Measurements from ENCODE around the gene CENPO.
"Not testable (repeated sequence)": the region's sequence is repeated elsewhere in the genome, so short reads cannot be mapped to it uniquely, and the experiment has no call there.

Gene CENPO

GRCh38 chr2:24788816-24789215 lies 4.4 kb upstream of the CENPO start:
- DNase-seq (ENCODE audit: low read depth, low spot score), result no peak

- no peak for DNase-seq (ENCODE audit: low read depth, low spot score)
Observed at GRCh38 chr2:24791452-24791851, 1.8 kb upstream of the CENPO start.

GRCh38 chr2:24792542-24792873 lies 717 bp upstream of the CENPO start:
- DNase-seq (ENCODE audit: low read depth, low spot score), result no peak

GRCh38 chr2:24793761-24794435 lies 673 bp downstream of the CENPO start:
- DNase-seq (ENCODE audit: low read depth, low spot score), result no peak

GRCh38 chr2:24797644-24798043 lies 4.4 kb downstream of the CENPO start:
- no peak for DNase-seq (ENCODE audit: low read depth, low spot score)

- DNase-seq (ENCODE audit: low read depth, low spot score), result not testable (repeated sequence)
Observed at GRCh38 chr2:24800487-24800886, 7.3 kb downstream of the CENPO start.

- DNase-seq (ENCODE audit: low read depth, low spot score), result not testable (repeated sequence)
Observed at GRCh38 chr2:24805811-24806660, 12.8 kb downstream of the CENPO start.

- DNase-seq (ENCODE audit: low read depth, low spot score), result no peak
Observed at GRCh38 chr2:24806661-24807036, 13.4 kb downstream of the CENPO start.

GRCh38 chr2:24809316-24810007 lies 16.2 kb downstream of the CENPO start:
- DNase-seq (ENCODE audit: low read depth, low spot score), result no peak

- no peak for DNase-seq (ENCODE audit: low read depth, low spot score)
Observed at GRCh38 chr2:24813691-24814137, 20.5 kb downstream of the CENPO start.

GRCh38 chr2:24814516-24814915 lies 21.3 kb downstream of the CENPO start:
- no peak for DNase-seq (ENCODE audit: low read depth, low spot score)

- no peak for DNase-seq (ENCODE audit: low read depth, low spot score)
Observed at GRCh38 chr2:24815171-24815570, 21.9 kb downstream of the CENPO start.

- DNase-seq (ENCODE audit: low read depth, low spot score), result no peak
Observed at GRCh38 chr2:24816404-24816803, 23.2 kb downstream of the CENPO start.

GRCh38 chr2:24816884-24817283 lies 23.7 kb downstream of the CENPO start:
- DNase-seq (ENCODE audit: low read depth, low spot score), result no peak

- DNase-seq (ENCODE audit: low read depth, low spot score), result no peak
Observed at GRCh38 chr2:24818721-24819167, 25.5 kb downstream of the CENPO start.

GRCh38 chr2:24819442-24820174 lies 26.4 kb downstream of the CENPO start:
- DNase-seq (ENCODE audit: low read depth, low spot score), result no peak

- no peak for DNase-seq (ENCODE audit: low read depth, low spot score)
Observed at GRCh38 chr2:24820175-24820513, 26.9 kb downstream of the CENPO start.

- no peak for DNase-seq (ENCODE audit: low read depth, low spot score)
Observed at GRCh38 chr2:24820598-24821432, 27.6 kb downstream of the CENPO start.

- DNase-seq (ENCODE audit: low read depth, low spot score), result no peak
Observed at GRCh38 chr2:24821433-24821891, 28.2 kb downstream of the CENPO start.

GRCh38 chr2:24822049-24822706 lies 29.0 kb downstream of the CENPO start:
- peak; percentile 93 for DNase-seq (ENCODE audit: low read depth, low spot score)

Measured in smooth muscle cell of the brain vasculature (primary cell).